ENCODE results near the gene TALDO1. TPM values are rescaled to one million over a fixed set of nuclear protein-coding genes. Genes with fewer than 3 reads are reported as not detected.
A peak's percentile ranks its signal among the peaks of the same experiment; 100 is the strongest.
"Not testable (repeated sequence)": the region's sequence is repeated elsewhere in the genome, so short reads cannot be mapped to it uniquely, and the experiment has no call there.

TALDO1 gene
- total RNA-seq, 1 experiment from 2014 or later: 483 TPM

GRCh38 chr11:734541-734940 lies 12.7 kb upstream of the TALDO1 start:
- not testable (repeated sequence) for DNase-seq (ENCODE audit: low spot score)

GRCh38 chr11:737366-737765 lies 9.9 kb upstream of the TALDO1 start:
- no peak for DNase-seq (ENCODE audit: low spot score)

DNA sequence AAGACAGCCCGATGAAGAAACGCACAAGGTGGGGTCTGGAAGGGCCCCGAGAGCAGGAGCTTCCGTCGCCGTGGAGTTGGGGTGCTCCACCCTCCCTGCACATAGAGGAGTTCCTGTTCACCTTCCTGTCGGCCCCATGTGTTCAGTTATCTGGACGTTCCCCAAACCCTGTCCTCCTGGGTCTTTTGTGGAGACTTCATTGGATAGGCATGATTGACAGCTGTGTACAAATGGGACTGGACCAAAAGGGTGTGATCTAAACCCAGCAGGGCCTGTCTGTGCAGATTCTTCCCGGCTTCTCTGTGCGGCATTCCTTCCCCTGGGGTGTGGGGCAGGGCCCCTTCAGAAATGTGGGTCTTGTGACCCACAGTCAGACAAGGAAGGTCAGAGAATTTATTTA lies 9.4 kb upstream of the TALDO1 start:
- not testable (repeated sequence) for DNase-seq (ENCODE audit: low spot score)

DNA sequence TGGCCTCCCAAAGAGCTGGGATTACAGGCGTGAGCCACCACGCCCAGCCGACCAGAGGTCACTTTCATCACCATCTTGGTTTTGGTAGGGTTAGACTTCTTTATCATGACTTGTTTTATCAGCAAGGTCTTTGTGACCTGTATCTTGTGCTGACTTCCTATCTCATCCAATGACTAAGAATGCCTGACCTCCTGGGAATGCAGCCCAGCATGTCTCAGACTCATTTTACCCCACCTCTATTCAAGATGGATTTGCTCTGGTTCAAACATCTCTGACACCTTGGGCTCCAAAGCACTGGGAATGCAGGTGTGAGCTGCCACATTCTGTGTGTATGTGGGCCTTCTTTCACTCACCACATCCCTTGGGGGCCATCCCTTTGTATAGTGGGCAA lies 5.1 kb upstream of the TALDO1 start:
- no peak for DNase-seq (ENCODE audit: low spot score)

GRCh38 chr11:742571-743201 lies 4.6 kb upstream of the TALDO1 start:
- DNase-seq (ENCODE audit: low spot score): no peak

DNA sequence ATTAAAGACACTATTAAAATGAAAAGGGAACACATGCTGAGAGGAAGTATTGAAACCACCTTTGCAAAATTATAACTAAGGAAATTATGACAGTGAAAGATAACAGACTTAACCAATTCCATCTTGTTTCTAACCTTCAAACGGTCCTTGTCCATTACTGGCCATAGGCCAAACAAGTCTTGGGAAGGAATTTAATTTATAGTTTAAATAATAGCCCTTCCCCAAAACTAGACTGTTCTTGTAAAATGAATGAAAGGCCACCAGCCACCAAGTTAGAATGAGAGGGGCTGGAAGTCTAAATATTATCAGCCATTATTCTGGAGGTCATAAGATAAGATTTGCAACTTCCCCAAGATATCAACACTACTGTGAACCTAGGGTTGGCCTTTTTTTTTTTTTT lies 1.8 kb upstream of the TALDO1 start:
- DNase-seq (ENCODE audit: low spot score): no peak

GRCh38 chr11:746289-747157 lies 741 bp upstream of the TALDO1 start:
- peak; percentile 71 for DNase-seq (ENCODE audit: low spot score)

DNA sequence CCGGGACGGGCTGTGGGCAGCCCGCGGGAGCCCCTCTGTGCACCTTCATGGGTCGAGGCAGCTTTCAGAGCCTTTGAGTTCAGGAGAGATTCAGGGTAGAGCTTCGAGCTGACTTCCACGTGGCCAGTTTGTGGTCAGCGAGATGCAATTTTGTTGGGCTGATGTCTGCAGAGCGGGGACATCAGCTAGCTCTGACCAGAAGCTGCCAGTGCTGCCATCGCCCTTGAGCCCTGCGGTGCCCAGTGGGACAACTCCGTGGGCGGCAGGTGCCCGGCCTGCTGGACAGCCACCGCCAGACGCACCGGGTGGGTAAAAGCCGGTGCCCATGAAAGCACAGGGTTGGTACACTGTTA lies 719 bp downstream of the TALDO1 start:
- peak; percentile 37 for DNase-seq (ENCODE audit: low spot score)

DNA sequence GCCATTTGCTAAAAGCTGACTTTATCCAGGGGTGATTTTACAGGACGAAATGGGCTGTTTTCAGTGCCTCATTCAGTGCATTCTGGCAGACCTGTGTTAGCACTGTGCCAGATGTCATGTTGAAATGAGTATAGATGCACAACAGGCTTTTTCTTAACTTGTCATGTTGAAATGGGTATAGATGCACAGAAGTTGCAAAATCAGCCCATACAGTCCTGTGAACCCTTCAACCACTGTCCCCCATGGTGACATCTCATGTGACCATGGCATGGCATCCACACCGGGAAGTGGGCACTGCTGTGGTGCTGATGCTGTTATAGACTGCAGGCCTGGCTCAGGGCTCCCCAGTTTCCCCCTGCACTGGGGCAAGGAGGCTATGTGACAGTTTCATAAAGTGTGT lies 2.5 kb downstream of the TALDO1 start:
- DNase-seq (ENCODE audit: low spot score): no peak

DNA sequence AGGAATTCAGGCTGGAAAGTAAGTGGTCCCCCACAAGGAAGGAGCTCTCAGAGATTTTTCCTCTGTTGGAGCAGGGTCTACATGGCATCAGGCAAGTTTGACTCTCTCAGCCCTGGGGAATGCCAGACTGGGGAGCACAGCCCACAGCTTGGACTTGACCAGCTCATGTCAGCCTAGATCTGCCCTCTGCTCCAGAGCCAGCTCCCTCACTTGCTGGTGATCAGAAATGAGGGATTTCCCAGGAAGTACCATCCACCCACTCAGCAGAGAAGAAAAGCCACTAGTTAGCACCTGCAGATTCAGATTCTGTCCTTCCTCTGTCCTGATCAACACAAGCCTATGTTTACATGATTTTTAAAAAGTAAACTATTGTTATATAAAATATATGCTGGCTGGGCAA lies 13.0 kb downstream of the TALDO1 start:
- DNase-seq (ENCODE audit: low spot score): no peak

- DNase-seq (ENCODE audit: low spot score): no peak
These were observed 14.4 kb downstream of the TALDO1 start for GRCh38 chr11:761526-762108.

DNA sequence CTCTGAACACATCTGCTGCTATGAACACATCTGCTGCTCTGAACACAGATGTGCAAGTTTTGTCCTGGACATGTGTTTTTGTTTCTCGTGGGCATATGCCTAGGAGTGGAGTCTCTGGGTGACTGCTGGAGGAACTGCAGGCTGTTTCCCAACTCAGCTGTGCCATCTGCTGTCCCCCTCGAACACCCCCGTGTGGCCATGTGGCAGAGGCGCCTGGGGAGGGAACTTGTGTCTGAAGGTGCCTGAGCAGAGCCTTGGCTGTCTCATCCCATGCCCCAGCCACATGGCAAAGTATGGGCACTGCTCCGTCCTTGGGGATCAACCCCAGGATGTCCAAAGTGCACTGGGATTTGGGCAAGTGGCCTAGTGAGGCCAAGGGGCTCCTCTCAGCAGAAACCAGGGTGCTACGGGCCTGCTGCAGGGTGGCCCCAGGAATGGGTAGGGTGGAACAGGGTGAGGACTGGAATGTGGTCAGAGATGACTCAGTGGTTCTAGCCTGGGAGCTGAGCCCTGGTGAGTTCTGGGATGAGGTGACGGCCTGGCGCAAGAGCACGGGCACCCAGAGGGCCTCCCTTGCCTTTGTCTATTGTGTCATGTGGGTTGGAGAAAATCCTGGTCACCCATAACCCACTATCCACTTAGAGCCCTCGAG lies 15.3 kb downstream of the TALDO1 start:
- DNase-seq (ENCODE audit: low spot score): peak; percentile 95

DNA sequence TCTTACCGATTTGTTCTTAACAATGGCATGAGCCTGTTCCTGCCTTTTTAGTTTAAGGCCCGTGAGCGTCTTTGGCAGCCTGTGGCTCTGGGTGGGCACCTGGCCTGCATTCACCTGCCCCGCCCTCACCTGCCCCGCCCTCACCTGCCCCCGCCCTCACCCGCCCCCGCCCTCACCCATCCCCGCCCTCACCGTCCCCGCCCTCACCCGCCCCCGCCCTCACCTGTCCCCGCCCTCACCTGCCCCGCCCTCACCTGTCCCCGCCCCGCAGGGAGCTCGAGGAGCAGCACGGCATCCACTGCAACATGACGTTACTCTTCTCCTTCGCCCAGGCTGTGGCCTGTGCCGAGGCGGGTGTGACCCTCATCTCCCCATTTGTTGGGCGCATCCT lies 15.8 kb downstream of the TALDO1 start:
- DNase-seq (ENCODE audit: low spot score): no peak

DNA sequence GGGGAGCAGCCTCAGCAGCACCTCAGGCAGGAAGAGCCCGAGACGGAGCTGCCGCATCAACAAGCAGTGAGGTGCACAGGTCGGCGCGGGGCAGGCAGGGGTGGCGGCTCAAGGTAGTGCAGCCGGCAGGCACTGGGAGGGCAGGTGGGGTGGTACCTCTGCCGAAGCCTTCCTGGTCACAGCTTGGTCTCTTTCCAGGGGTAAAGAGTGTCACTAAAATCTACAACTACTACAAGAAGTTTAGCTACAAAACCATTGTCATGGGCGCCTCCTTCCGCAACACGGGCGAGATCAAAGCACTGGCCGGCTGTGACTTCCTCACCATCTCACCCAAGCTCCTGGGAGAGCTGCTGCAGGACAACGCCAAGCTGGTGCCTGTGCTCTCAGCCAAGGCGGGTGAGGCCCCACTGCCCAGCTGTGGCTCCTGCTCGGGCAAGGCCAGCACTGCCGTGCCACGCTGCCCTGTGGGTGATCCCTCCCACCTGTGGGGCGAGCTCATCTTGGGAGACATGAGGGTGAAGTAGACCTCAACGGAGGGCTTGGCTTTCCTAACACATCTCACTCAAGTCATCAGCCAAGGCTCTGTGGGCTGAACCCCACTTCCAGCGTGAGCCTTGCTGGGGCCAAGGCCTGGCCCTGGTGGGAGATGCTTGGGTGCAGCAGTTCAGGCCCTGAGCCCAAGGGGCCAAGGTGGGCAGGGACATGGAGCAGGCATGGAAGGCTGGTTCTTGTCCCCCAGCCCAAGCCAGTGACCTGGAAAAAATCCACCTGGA lies 16.5 kb downstream of the TALDO1 start:
- no peak for DNase-seq (ENCODE audit: low spot score)

DNA sequence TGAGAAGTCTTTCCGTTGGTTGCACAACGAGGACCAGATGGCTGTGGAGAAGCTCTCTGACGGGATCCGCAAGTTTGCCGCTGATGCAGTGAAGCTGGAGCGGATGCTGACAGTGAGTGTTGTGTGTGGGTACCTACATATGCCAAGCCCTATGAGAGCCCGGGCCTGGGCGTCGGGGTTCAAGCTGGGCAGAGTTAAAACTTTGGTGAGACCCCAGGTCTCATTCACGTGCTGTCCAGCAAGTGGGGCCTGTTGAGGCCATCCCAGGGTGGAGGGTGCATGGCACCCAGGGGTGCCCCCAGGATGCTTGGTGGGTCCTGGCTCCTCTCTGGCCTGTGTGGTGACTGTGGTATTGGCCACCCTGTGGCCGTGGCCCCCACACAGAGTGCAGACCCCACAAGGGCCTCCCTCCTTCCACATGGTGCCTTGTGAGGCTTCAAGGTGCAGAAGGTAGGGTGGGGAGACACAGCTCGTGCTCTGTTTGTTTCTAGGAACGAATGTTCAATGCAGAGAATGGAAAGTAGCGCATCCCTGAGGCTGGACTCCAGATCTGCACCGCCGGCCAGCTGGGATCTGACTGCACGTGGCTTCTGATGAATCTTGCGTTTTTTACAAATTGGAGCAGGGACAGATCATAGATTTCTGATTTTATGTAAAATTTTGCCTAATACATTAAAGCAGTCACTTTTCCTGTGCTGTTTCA lies 17.2 kb downstream of the TALDO1 start:
- no peak for DNase-seq (ENCODE audit: low spot score)

DNA sequence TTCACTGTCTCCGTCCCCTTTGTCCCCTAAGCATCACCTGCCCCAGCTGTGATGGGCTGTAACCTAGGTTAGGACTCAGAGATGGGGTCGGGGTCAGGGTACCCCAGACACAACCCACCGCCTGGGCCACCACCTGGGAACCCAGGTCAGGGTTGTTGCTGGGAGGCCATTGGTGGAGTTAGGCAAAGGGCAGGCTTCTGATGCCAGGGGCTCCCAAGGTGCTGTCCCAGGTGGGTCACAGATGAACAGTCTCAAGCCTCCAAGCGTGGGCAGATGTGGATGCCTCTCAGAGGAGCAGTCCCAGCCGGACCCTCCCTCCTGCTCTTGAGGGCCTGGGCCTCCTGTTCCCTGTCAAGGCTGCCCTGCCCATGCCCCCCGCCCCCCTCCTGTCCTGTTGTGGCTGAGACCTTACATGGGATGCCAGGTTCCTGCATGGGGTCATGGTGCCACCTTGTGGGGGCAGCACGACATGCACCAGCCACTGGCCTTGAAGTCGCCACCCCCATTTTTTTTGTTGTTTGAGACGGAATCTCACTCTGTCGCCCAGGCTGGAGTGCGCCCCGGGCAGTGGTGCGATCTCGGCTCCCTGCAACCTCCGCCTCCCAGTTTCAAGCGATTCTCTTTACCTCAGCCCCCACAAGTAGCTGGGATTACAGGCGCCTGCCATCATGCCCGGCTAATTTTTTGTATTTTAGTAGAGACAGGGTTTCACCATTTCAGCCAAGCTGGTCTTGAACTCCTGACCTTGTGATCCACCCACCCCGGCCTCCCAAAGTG lies 17.9 kb downstream of the TALDO1 start:
- DNase-seq (ENCODE audit: low spot score): peak; percentile 57

DNA sequence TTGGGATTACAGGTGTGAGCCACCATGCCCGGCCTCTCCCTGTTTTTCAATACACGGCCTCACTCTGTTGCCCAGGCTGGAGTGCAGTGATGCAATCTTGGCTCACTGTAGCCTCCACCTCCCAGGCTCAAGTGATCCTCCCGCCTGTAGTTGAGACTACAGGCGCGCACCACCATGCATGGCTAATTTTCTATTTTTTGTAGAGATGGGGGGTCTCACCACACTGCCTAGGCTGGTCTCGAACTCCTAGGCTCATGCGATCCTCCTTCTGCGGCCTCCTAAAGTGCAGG lies 18.5 kb downstream of the TALDO1 start:
- no peak for DNase-seq (ENCODE audit: low spot score)

DNA sequence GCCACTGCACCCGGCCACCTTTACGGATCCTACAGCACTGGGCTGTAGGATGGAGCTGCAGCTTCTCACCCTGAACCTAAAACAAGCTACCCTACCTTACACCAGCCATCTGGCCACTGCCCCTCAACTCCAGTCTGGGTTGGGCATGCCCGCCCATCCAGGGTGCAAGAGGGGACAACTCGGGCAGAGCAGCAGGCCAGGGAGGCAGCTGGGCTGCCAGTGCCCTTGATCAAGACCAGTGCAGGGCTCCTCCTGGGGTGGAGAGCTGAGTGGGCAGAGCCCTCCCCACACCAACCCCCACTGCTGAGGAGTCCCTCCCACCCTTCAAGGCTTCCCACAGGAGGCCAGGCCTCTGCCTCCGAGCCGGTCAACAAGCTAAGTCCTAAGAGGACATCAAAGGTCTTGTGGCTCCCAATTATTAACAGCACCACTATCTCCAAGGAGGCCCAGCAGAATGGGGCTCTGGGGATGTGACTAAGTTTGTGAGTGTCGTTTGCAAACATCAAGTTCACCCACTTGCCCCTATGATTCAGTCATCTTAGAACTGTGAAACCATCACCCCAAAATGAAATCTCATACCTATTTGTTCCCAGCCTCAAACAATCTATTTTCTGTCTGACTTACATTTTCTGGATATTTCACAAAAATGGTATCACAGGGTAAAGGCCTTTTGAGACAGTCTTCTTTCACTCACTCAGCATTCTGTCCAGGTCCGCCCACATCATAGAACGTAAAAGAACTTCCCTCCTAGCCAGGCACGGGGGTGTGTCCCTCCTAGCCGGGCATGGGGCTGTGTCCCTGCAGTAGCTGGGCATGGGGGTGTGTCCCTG lies 19.1 kb downstream of the TALDO1 start:
- DNase-seq (ENCODE audit: low spot score): no peak

GRCh38 chr11:766936-767210 lies 19.6 kb downstream of the TALDO1 start:
- DNase-seq (ENCODE audit: low spot score): no peak

- DNase-seq (ENCODE audit: low spot score): no peak
These were observed 20.0 kb downstream of the TALDO1 start for GRCh38 chr11:767238-767637.

Data from A172 (cell line).